Peyer's patch (tissue), 4 donors: Measurements from ENCODE around the gene PLB1. TPM values are rescaled to one million over a fixed set of nuclear protein-coding genes. Genes with fewer than 3 reads are reported as not detected.

Source experiments
- DNase-seq, 3 donors: peaks; one replicate each; pipeline ENCODE4 v3.0.0-alpha.2; 2017 to 2019
- H3K27ac ChIP-seq, 4 donors: fragments of 200-600 bp; sonication (generic); one replicate each; pipeline ENCODE4 v1.5.1; 2016 to 2019
- H3K27me3 ChIP-seq, 2 donors: fragments of 200-600 bp; sonication (generic); one replicate each; pipeline ENCODE4 v1.5.1; 2019
- H3K36me3 ChIP-seq, 3 donors: fragments of 200-600 bp; sonication (generic); one replicate each; pipeline ENCODE4 v1.5.1; 2016 to 2019
- H3K4me1 ChIP-seq, 4 donors: fragments of 200-600 bp; sonication (generic); one replicate each; pipeline ENCODE4 v1.5.1; 2016 to 2019
- H3K4me3 ChIP-seq, 4 donors: fragments of 200-600 bp; sonication (generic); 1 replicate in 3 of 4; 2 replicates in 1 of 4; pipeline ENCODE4 v1.5.1; 2016 to 2019; ENCODE audit warnings: mild to moderate bottlenecking in 1 of 4
- H3K9me3 ChIP-seq, 4 donors: fragments of 200-600 bp; sonication (generic); one replicate each; pipeline ENCODE4 v1.5.1; 2016 to 2019; ENCODE audit warnings: mild to moderate bottlenecking in 1 of 4
- CTCF ChIP-seq, 6 experiments: fragments of 450-650 bp in 4 of 6; fragments of 200-600 bp in 2 of 6; sonication (generic) in 1 of 6; IDR thresholded peaks; one replicate each; pipeline ENCODE4 v1.5.1; 2017 to 2019; ENCODE audit warnings: antibody characterized with exemption in 6 of 6, mild to moderate bottlenecking in 3 of 6, moderate library complexity in 1 of 6
- POLR2A ChIP-seq, 2 donors: fragments of 450-650 bp; IDR thresholded peaks; one replicate each; pipeline ENCODE4 v1.5.1; 2017; ENCODE audit warnings: antibody characterized with exemption in 2 of 2, mild to moderate bottlenecking in 2 of 2, moderate library complexity in 2 of 2
- total RNA-seq, 4 donors: library from RNA; depleted of rRNA; stranded (reverse); fragments of >200 nt; gene quantifications; one replicate each; pipeline ENCODE4 v1.1.0, GENCODE V29; 2016

Gene PLB1
- total RNA-seq, 4 donors from 2014 or later = 9.1 to 345 (median 146) TPM

GRCh38 chr2:28626376-28626775, 130.5 kb downstream of the PLB1 start:
- Histone ChIP-seq H3K9me3 (no peaks in the 10 kb centered on the region), H3K27ac (peak overlapping the region; percentile 57 to 91 (median 84)), H3K27me3 (no peaks in the 10 kb centered on the region), H3K4me3 (no peak overlapping the region), H3K4me1 (peaks cover 5 to 53% (median 20%) of the 10 kb centered on the region in 4 donors), H3K36me3 (no peaks in the 10 kb centered on the region)
- DNase-seq = no peak
- no peak for TF ChIP-seq POLR2A (IDR thresholded peaks at IDR 0.05)
- TF ChIP-seq CTCF (IDR thresholded peaks at IDR 0.05) = no peak

DNA sequence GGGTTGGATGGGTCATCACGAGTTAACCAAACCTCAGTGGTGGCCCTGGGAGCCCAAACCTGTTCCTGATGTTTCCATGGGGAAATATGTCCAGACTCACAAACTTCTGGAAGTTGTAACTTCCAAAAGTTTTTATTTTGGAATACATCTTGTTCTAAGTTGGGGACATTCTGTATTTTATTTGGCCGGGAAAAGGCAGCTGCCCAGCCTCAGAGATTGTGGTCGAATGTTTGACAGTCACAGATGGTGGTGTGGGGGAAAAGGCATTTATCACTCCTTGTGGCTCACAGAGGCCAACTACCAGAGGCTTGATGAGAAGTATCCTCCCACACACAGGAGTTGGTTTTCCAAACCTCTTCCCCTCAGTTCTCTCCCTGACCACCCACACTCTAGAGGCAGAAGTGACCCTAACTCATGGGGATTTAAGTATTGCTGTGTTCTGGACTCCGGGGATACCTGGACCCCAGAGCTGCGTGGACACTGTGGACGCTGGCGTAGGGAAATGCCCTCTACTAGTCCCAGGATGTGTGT, 131.1 kb downstream of the PLB1 start:
- Histone ChIP-seq H3K27me3 (no peaks in the 10 kb centered on the region), H3K4me3 (no peak overlapping the region), H3K27ac (peak overlapping the region; percentile 57 to 91 (median 84)), H3K4me1 (peaks cover 5 to 47% (median 18%) of the 10 kb centered on the region in 4 donors), H3K9me3 (no peaks in the 10 kb centered on the region), H3K36me3 (no peaks in the 10 kb centered on the region)
- TF ChIP-seq POLR2A (IDR thresholded peaks at IDR 0.05) (no peak), CTCF (IDR thresholded peaks at IDR 0.05) (no peak)
- no peak for DNase-seq

DNA sequence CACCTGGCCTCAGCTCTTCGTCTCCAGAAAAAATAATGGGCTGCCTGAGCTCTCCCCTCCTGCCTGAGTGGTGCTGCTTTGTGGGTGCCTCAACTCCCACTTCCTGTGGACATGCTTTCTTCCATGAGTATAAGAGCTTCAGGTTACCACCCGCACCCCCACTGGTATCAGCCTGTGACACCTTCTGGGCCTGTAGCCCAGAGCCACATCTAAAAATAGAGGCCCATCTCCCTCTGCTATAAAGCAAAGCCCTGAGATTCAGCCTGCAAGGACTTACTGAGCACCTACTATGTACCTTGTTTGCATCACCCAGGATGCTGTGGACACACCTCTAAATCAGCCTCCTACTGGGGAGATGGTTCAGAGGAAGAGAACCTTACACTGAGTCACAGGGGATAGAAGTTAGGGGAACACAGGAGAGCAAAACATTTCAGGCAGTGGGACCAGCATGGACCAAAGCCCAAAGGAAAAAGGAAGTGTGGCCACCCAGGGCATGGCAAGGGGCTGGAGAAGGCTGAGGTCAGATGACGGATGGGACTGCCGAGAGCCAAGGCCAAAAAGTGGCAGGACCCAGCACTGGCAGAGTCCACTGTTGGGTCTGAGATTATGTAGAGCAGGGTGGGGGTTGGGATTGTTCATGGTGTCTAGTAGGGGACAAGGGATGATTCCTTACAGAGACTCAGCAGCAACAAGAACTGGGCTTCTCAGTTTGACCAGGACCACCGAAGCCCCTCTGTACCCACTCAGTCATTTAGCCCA, 132.0 kb downstream of the PLB1 start:
- H3K4me1 ChIP-seq = peaks cover 5 to 38% (median 15%) of the 10 kb centered on the region in 4 donors

GRCh38 chr2:28628506-28628905, 132.6 kb downstream of the PLB1 start:
- no peak for DNase-seq
- peaks cover 5 to 32% (median 15%) of the 10 kb centered on the region in 4 donors for H3K4me1 ChIP-seq
- TF ChIP-seq CTCF (IDR thresholded peaks at IDR 0.05) (no peak), POLR2A (IDR thresholded peaks at IDR 0.05) (no peak)
- no peaks in the 10 kb centered on the region for H3K9me3 ChIP-seq
- peak overlapping the region in 2 of 4 donors; percentile 84 to 91 for H3K27ac ChIP-seq
- H3K27me3 ChIP-seq = no peaks in the 10 kb centered on the region
- no peak overlapping the region for H3K4me3 ChIP-seq
- H3K36me3 ChIP-seq = no peaks in the 10 kb centered on the region

More for the DNA sequence above, 132.0 kb downstream of the PLB1 start:
- Histone ChIP-seq H3K36me3 (no peaks in the 10 kb centered on the region), H3K27ac (peak overlapping the region; percentile 57 to 91 (median 79)), H3K27me3 (no peaks in the 10 kb centered on the region), H3K9me3 (no peaks in the 10 kb centered on the region), H3K4me3 (no peak overlapping the region)
- DNase-seq = no peak
- TF ChIP-seq CTCF (IDR thresholded peaks at IDR 0.05) (no peak), POLR2A (IDR thresholded peaks at IDR 0.05) (no peak)

DNA sequence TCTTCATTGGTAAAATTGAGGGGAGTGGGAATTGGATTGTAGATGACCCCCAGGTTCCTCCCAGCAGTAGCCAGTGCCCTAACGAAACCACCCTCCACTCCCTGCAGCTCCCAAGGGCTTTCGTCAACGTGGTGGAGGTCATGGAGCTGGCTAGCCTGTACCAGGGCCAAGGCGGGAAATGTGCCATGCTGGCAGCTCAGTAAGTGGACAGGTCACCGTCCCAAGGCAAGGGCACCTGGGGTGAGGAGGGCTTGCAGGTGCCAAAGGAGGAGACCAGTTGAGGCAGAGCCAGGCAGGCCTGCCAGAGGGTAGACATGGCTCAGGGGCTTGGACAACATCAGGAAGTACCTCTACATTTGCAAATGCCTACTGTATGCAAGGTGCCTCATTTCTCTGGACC, 133.1 kb downstream of the PLB1 start:
- Histone ChIP-seq H3K27me3 (no peaks in the 10 kb centered on the region), H3K4me1 (peaks cover 5 to 27% (median 15%) of the 10 kb centered on the region in 4 donors), H3K4me3 (no peak overlapping the region), H3K9me3 (no peaks in the 10 kb centered on the region), H3K36me3 (no peaks in the 10 kb centered on the region), H3K27ac (peak overlapping the region in 1 of 4 donors; percentile 84)
- DNase-seq = no peak
- no peak for TF ChIP-seq CTCF (IDR thresholded peaks at IDR 0.05)
- TF ChIP-seq POLR2A (IDR thresholded peaks at IDR 0.05) = no peak
